IMR-90 (cell line): ENCODE measurements around the gene ZFP36L2. TPM values are rescaled to one million over a fixed set of nuclear protein-coding genes. Genes with fewer than 3 reads are reported as not detected.

Experiments
- ATAC-seq: fragments of 200-7000 bp; cut with Tn5 transposase; 2 replicates; pipeline ENCODE4 v1.9.1; 2020; ENCODE audit warnings: low read depth, mild to moderate bottlenecking, moderate library complexity
- BruUV-seq: library from RNA; stranded (reverse); fragments of 400-500 nt; replicated peaks from 2 replicates; lab custom pipeline; 2021; lab: Mats Ljungman, UMichigan
- CTCF ChIA-PET: fragments of 300-600 bp; formaldehyde crosslinking; extraction: SDS; loops from one replicate; lab custom pipeline; 2021; ENCODE audit warnings: antibody characterized with exemption; lab: Yijun Ruan, JAX
- POLR2A ChIA-PET: fragments of 300-600 bp; sonication (Branson Sonifier 250); formaldehyde crosslinking; loops from one replicate; lab custom pipeline; 2022; ENCODE audit warnings: antibody characterized with exemption; ENCODE audit not compliant: unreplicated experiment; lab: Charles Lee
- DNase-seq: peaks from one replicate; pipeline ENCODE4 v3.0.0; 2013
- H2AFZ ChIP-seq: replicated peaks from 2 replicates; pipeline ENCODE3; 2013; ENCODE audit warnings: low read length, mild to moderate bottlenecking; ENCODE audit not compliant: poor library complexity
- H2AK5ac ChIP-seq: 2 replicates; pipeline ENCODE4 v1.6.1; 2013; ENCODE audit warnings: low read depth, low read length, inconsistent platforms
- H2AK9ac ChIP-seq: replicated peaks from 2 replicates; pipeline ENCODE3; 2013; ENCODE audit warnings: mild to moderate bottlenecking, low read depth, low read length, moderate library complexity; ENCODE audit not compliant: poor library complexity
- H2BK120ac ChIP-seq: 2 replicates; pipeline ENCODE4 v1.6.1; 2013; ENCODE audit warnings: low read depth, low read length, inconsistent platforms
- H2BK15ac ChIP-seq: 3 replicates; pipeline ENCODE4 v1.6.1; 2013; ENCODE audit warnings: low read depth, low read length, inconsistent platforms
- H2BK20ac ChIP-seq: 2 replicates; pipeline ENCODE4 v1.6.1; 2013; ENCODE audit warnings: low read depth, mild to moderate bottlenecking, inconsistent platforms, low read length, moderate library complexity
- H2BK5ac ChIP-seq: 2 replicates; pipeline ENCODE4 v1.6.1; 2013; ENCODE audit warnings: mild to moderate bottlenecking, low read depth, low read length, inconsistent platforms; ENCODE audit not compliant: poor library complexity, severe bottlenecking
- H3K14ac ChIP-seq: replicated peaks from 2 replicates; pipeline ENCODE4 v1.6.1; 2013; ENCODE audit warnings: low read depth, low read length, inconsistent platforms
- H3K18ac ChIP-seq: 2 replicates; pipeline ENCODE4 v1.6.1; 2013; ENCODE audit warnings: low read depth, low read length, control low read depth
- H3K23ac ChIP-seq: 2 replicates; pipeline ENCODE4 v1.6.1; 2013; ENCODE audit warnings: low read depth, low read length, inconsistent platforms
- H3K27ac ChIP-seq: 2 replicates; pipeline ENCODE4 v1.5.1; 2013; ENCODE audit warnings: mild to moderate bottlenecking, control low read depth, low read length; ENCODE audit not compliant: insufficient read depth
- H3K27me3 ChIP-seq: 2 replicates; pipeline ENCODE4 v1.6.1; 2013; ENCODE audit warnings: low read length; ENCODE audit not compliant: control insufficient read depth, insufficient read depth
- H3K36me3 ChIP-seq: 2 replicates; pipeline ENCODE4 v1.6.1; 2013; ENCODE audit warnings: low read length, mixed read lengths; ENCODE audit not compliant: control insufficient read depth, insufficient read depth
- H3K4ac ChIP-seq: 2 replicates; pipeline ENCODE4 v1.6.1; 2013; ENCODE audit warnings: low read depth, low read length, inconsistent platforms
- H3K4me1 ChIP-seq: 2 replicates; pipeline ENCODE4 v1.6.1; 2013; ENCODE audit warnings: low read length, mixed read lengths; ENCODE audit not compliant: control insufficient read depth, insufficient read depth
- H3K4me2 ChIP-seq: 2 replicates; pipeline ENCODE4 v1.6.1; 2013; ENCODE audit warnings: low read depth, mild to moderate bottlenecking, control low read depth, low read length, moderate library complexity
- H3K4me3 ChIP-seq: 2 replicates; pipeline ENCODE4 v1.5.1; 2013; ENCODE audit warnings: low read depth, mild to moderate bottlenecking, control low read depth, low read length, moderate library complexity; ENCODE audit not compliant: insufficient read depth
- H3K56ac ChIP-seq: 2 replicates; pipeline ENCODE4 v1.6.1; 2013; ENCODE audit warnings: low read length, inconsistent platforms; ENCODE audit not compliant: insufficient read depth; ENCODE audit errors: extremely low read depth
- H3K79me1 ChIP-seq, 2 experiments: 2 replicates each; pipeline ENCODE4 v1.6.1; 2013; ENCODE audit warnings: low read length in 2 of 2, inconsistent platforms in 1 of 2, low read depth in 1 of 2
- H3K9ac ChIP-seq: 2 replicates; pipeline ENCODE4 v1.6.1; 2013; ENCODE audit warnings: low read depth, low read length, control low read depth
- H3K9me1 ChIP-seq: 2 replicates; pipeline ENCODE4 v1.6.1; 2013; ENCODE audit warnings: low read length, inconsistent platforms; ENCODE audit not compliant: insufficient read depth
- H3K9me3 ChIP-seq: 2 replicates; pipeline ENCODE4 v1.6.1; 2013; ENCODE audit warnings: low read length; ENCODE audit not compliant: control insufficient read depth, insufficient read depth
- H4K20me1 ChIP-seq: 2 replicates; pipeline ENCODE4 v1.6.1; 2013; ENCODE audit warnings: low read length, inconsistent platforms; ENCODE audit not compliant: insufficient read depth
- H4K5ac ChIP-seq: 2 replicates; pipeline ENCODE4 v1.6.1; 2013; ENCODE audit warnings: mild to moderate bottlenecking, low read depth, low read length, control low read depth
- H4K8ac ChIP-seq, 2 experiments: 2 replicates each; pipeline ENCODE4 v1.6.1; 2013; ENCODE audit warnings: low read depth in 2 of 2, low read length in 2 of 2, control low read depth in 1 of 2, inconsistent platforms in 1 of 2
- H4K91ac ChIP-seq: 2 replicates; pipeline ENCODE4 v1.6.1; 2013; ENCODE audit warnings: low read depth, low read length, inconsistent platforms; ENCODE audit not compliant: insufficient read depth
- BHLHE40 ChIP-seq: fragments of 150-350 bp; IDR thresholded peaks from 2 replicates; pipeline ENCODE4 v1.6.1; 2016; ENCODE audit warnings: mild to moderate bottlenecking, low read depth, low read length
- CEBPB ChIP-seq: IDR thresholded peaks from 2 replicates; pipeline ENCODE4 v1.6.1; 2012; ENCODE audit warnings: low read depth, low read length, improper control_type of control experiment
- CHD1 ChIP-seq: IDR thresholded peaks from 2 replicates; pipeline ENCODE4 v1.6.1; 2012; ENCODE audit warnings: low read depth, low read length, improper control_type of control experiment
- CTCF ChIP-seq: conservative IDR thresholded peaks from 2 replicates; pipeline ENCODE4 v1.5.1; 2012; ENCODE audit warnings: mild to moderate bottlenecking, low read depth, low read length, improper control_type of control experiment
- FOS ChIP-seq: fragments of 150-350 bp; IDR thresholded peaks from 2 replicates; pipeline ENCODE4 v1.6.1; 2016; ENCODE audit warnings: low read depth, low read length
- MAFK ChIP-seq: IDR thresholded peaks from 2 replicates; pipeline ENCODE4 v1.6.1; 2012; ENCODE audit warnings: low read depth, low read length, improper control_type of control experiment
- MAZ ChIP-seq: IDR thresholded peaks from 2 replicates; pipeline ENCODE4 v1.6.1; 2012; ENCODE audit warnings: low read depth, mild to moderate bottlenecking, low read length, improper control_type of control experiment, moderate library complexity, borderline replicate concordance
- MXI1 ChIP-seq: IDR thresholded peaks from 2 replicates; pipeline ENCODE4 v1.6.1; 2012; ENCODE audit warnings: low read depth, mild to moderate bottlenecking, low read length, moderate library complexity, borderline replicate concordance
- NFE2L2 ChIP-seq: fragments of 150-350 bp; IDR thresholded peaks from 2 replicates; pipeline ENCODE4 v1.6.1; 2016; ENCODE audit warnings: low read depth, mild to moderate bottlenecking, low read length
- POLR2A ChIP-seq: IDR thresholded peaks from 2 replicates; pipeline ENCODE4 v1.6.1; 2012; ENCODE audit warnings: mild to moderate bottlenecking, low read depth, low read length
- RAD21 ChIP-seq: IDR thresholded peaks from 2 replicates; pipeline ENCODE4 v1.6.1; 2012; ENCODE audit warnings: low read length, improper control_type of control experiment
- RCOR1 ChIP-seq: IDR thresholded peaks from 2 replicates; pipeline ENCODE4 v1.6.1; 2012; ENCODE audit warnings: mild to moderate bottlenecking, low read length, improper control_type of control experiment; ENCODE audit not compliant: insufficient replicate concordance
- RFX5 ChIP-seq: IDR thresholded peaks from 2 replicates; pipeline ENCODE4 v1.8.0; 2012; ENCODE audit warnings: low read depth, mild to moderate bottlenecking, low read length, moderate library complexity
- SMC3 ChIP-seq: fragments of 150-350 bp; IDR thresholded peaks from 2 replicates; pipeline ENCODE4 v1.6.1; 2016; ENCODE audit warnings: low read depth, mild to moderate bottlenecking, antibody characterized with exemption, low read length, moderate library complexity
- WGBS, 2 experiments: methylation state at CpG; one replicate each; pipeline versions ENCODE4 v1.1.5 to v1.1.7; 2013; ENCODE audit warnings: missing lambda C conversion rate in 2 of 2; ENCODE audit not compliant: insufficient read length in 1 of 2; ENCODE audit errors: extremely low coverage in 2 of 2; 5-methylcytosine and 5-hydroxymethylcytosine counted together
- dilution Hi-C: fragments of 300-500 bp; cut with HindIII; formaldehyde crosslinking; loops from one replicate; pipeline ENCODE4 v1.14.3; 2018; ENCODE audit warnings: low sequenced_read_pairs; ENCODE audit not compliant: unreplicated experiment
- in situ Hi-C: fragments of 300-500 bp; cut with MboI; formaldehyde crosslinking; loops from 3 replicates; pipeline ENCODE4 v1.14.3; 2019; ENCODE audit warnings: low sequenced_read_pairs, inconsistent platforms, mixed read lengths
- intact Hi-C: fragments of 100-400 bp; cut with micrococcal nuclease; formaldehyde crosslinking; loops from 2 replicates; pipeline ENCODE4 v1.10.0; 2022
- polyA plus RNA-seq, 3 experiments: library from polyadenylated mRNA; depleted of rRNA; stranded (reverse); fragments of >200 nt; gene quantifications; 2 replicates each; pipeline ENCODE4 v1.2.3, GENCODE V29; 2012; ENCODE audit warnings: low replicate concordance in 1 of 3
- total RNA-seq: library from RNA; depleted of rRNA; stranded (reverse); fragments of >200 nt; gene quantifications from 2 replicates; pipeline ENCODE4 v1.2.3, GENCODE V29; 2012
- TF ChIP-seq, protein P1 (sequence below): fragments of 150-350 bp; IDR thresholded peaks from 2 replicates; pipeline ENCODE4 v1.6.1; 2016; ENCODE audit warnings: low read depth, mild to moderate bottlenecking, low read length, moderate library complexity, borderline replicate concordance
- TF ChIP-seq, protein P2 (sequence below): fragments of 150-350 bp; IDR thresholded peaks from 2 replicates; pipeline ENCODE4 v1.6.1; 2017; ENCODE audit warnings: mild to moderate bottlenecking, antibody characterized with exemption, low read length, low read depth

The ZFP36L2 gene
- total and polyA plus RNA-seq, 2 of the 4 experiments (the other 2 are of a cell fraction), result 1.8 to 20.1 TPM

- Histone ChIP-seq H2BK20ac (no peak overlapping the region), H3K4ac (peak overlapping the region; percentile 31), H3K9me1 (peaks cover 7% of the 10 kb centered on the region; the same call in 1 of the 2 replicates), H4K5ac (no peak overlapping the region; the same call in 1 of the 2 replicates), H2AFZ (no peak overlapping the region), H3K14ac (no peak overlapping the region), H4K8ac (no peak overlapping the region), H4K91ac (no peak overlapping the region), H2AK9ac (peak overlapping the region; percentile 63), H3K9me3 (peaks cover 3% of the 10 kb centered on the region), H3K23ac (no peak overlapping the region), H3K9ac (no peak overlapping the region), H3K36me3 (no peaks in the 10 kb centered on the region), H3K79me1 (no peaks in the 10 kb centered on the region), H3K18ac (no peak overlapping the region), H3K27me3 (no peaks in the 10 kb centered on the region), H2BK120ac (no peak overlapping the region; the same call in 1 of the 2 replicates), H2BK5ac (no peak overlapping the region), H2BK15ac (no peak overlapping the region), H2AK5ac (peak overlapping the region; percentile 54), H3K27ac (no peak overlapping the region), H4K20me1 (no peaks in the 10 kb centered on the region), H3K4me2 (no peak overlapping the region), H3K4me1 (peaks cover 11% of the 10 kb centered on the region), H3K4me3 (no peak overlapping the region), H3K56ac (no peak overlapping the region)
- BruUV-seq, result no TSS peak
- no peak for ATAC-seq
- ChIA-PET POLR2A (no interaction called here), CTCF (no interaction called here)
- in situ Hi-C loops (no loop called here), intact Hi-C loops (no loop called here), dilution Hi-C loops (no loop called here)
- no CpG with 5 or more reads among the region's 8 CpGs for whole genome bisulfite sequencing, 2 experiments
- DNase-seq, result no peak
- TF ChIP-seq, protein P1, sequence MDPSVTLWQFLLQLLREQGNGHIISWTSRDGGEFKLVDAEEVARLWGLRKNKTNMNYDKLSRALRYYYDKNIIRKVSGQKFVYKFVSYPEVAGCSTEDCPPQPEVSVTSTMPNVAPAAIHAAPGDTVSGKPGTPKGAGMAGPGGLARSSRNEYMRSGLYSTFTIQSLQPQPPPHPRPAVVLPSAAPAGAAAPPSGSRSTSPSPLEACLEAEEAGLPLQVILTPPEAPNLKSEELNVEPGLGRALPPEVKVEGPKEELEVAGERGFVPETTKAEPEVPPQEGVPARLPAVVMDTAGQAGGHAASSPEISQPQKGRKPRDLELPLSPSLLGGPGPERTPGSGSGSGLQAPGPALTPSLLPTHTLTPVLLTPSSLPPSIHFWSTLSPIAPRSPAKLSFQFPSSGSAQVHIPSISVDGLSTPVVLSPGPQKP, result no peak
- TF ChIP-seq CHD1 (no peak), MAFK (no peak), SMC3 (no peak), BHLHE40 (no peak), RAD21 (no peak), CTCF (no peak), RFX5 (no peak), RCOR1 (no peak), MXI1 (no peak), CEBPB (no peak), NFE2L2 (no peak), FOS (no peak), POLR2A (no peak), MAZ (no peak)
- TF ChIP-seq, protein P2, sequence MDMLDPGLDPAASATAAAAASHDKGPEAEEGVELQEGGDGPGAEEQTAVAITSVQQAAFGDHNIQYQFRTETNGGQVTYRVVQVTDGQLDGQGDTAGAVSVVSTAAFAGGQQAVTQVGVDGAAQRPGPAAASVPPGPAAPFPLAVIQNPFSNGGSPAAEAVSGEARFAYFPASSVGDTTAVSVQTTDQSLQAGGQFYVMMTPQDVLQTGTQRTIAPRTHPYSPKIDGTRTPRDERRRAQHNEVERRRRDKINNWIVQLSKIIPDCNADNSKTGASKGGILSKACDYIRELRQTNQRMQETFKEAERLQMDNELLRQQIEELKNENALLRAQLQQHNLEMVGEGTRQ, result no peak
Observed at GRCh38 chr2:43180897-43181296, 45.5 kb downstream of the ZFP36L2 start.
